Kidney (tissue), 14 donors: Measurements from ENCODE around the gene SLITRK3. TPM values are rescaled to one million over a fixed set of nuclear protein-coding genes. Genes with fewer than 3 reads are reported as not detected.

Experiments
- DNase-seq, 5 donors: peaks; one replicate each; pipeline ENCODE4 v3.0.0-alpha.2; 2013 to 2020
- FAIRE-seq: peaks from 2 replicates; lab custom pipeline; 2012; peaks lifted over from hg19 to GRCh38; lab: Jason Lieb, UNC
- H3K27ac ChIP-seq, 2 donors: one replicate each; pipeline ENCODE4 v1.7.0; 2013; ENCODE audit warnings: low read depth in 2 of 2, low read length in 2 of 2, inconsistent platforms in 1 of 2
- H3K27me3 ChIP-seq: one replicate; pipeline ENCODE4 v1.7.1; 2013; ENCODE audit warnings: low read length, inconsistent platforms; ENCODE audit not compliant: control insufficient read depth, insufficient read depth
- H3K36me3 ChIP-seq, 3 donors: one replicate each; pipeline versions ENCODE4 v1.7.0 to v1.7.1; 2013; ENCODE audit warnings: low read length in 3 of 3, control low read depth in 1 of 3, inconsistent platforms in 1 of 3; ENCODE audit not compliant: insufficient read depth in 3 of 3, control insufficient read depth in 2 of 3
- H3K4me1 ChIP-seq, 3 donors: one replicate each; pipeline versions ENCODE4 v1.7.0 to v1.7.1; 2013; ENCODE audit warnings: low read length in 3 of 3, inconsistent platforms in 1 of 3, low read depth in 1 of 3; ENCODE audit not compliant: control insufficient read depth in 2 of 3, insufficient read depth in 2 of 3
- H3K4me3 ChIP-seq, 3 donors: one replicate each; pipeline versions ENCODE4 v1.7.0 to v1.8.1; 2013; ENCODE audit warnings: low read length in 3 of 3, control low read depth in 1 of 3, inconsistent platforms in 1 of 3
- H3K9ac ChIP-seq, 3 donors: one replicate each; pipeline versions ENCODE4 v1.7.0 to v1.7.1; 2013; ENCODE audit warnings: low read length in 3 of 3, control low read depth in 1 of 3, inconsistent platforms in 1 of 3
- H3K9me3 ChIP-seq, 3 donors: one replicate each; pipeline versions ENCODE4 v1.7.0 to v1.7.1; 2013; ENCODE audit warnings: low read length in 3 of 3, control low read depth in 1 of 3, inconsistent platforms in 1 of 3; ENCODE audit not compliant: control insufficient read depth in 2 of 3, insufficient read depth in 1 of 3
- intact Hi-C: fragments of 100-400 bp; cut with DNase I; formaldehyde crosslinking; loops from one replicate; pipeline ENCODE4 v1.11.1; 2022
- polyA plus RNA-seq: library from polyadenylated mRNA; stranded (reverse); fragments of 350-450 nt; fragmentation: Illumina TruSeq; extraction: RNeasy Lipid Tissue Mini Kit (QIAGEN cat#74804); gene quantifications from one replicate; pipeline ENCODE4 v1.2.3, GENCODE V29; 2014; ENCODE audit warnings: low read depth, low replicate concordance; ENCODE audit not compliant: insufficient read depth
- total RNA-seq: library from RNA; stranded (reverse); fragmentation: NEBNext Ultra II Directional; extraction: Animal tissue kit (Norgen Biotek cat#: 25700); gene quantifications from one replicate; pipeline ENCODE4 v1.2.1, GENCODE V29; 2021
- TF ChIP-seq, protein P1 (sequence below): IDR thresholded peaks from 3 replicates; pipeline ENCODE4 v1.5.1; 2012; ENCODE audit warnings: mild to moderate bottlenecking, moderate library complexity, borderline replicate concordance; ENCODE audit not compliant: insufficient read depth; ENCODE audit errors: extremely low read depth
- donor health status: control.
- donor health status: control.
- donor health status: control.
- donor health status: control.
- donor health status: control.
- donor health status: DM: yes; HTN: yes; CAD: no.
- donor health status: Normal renal cell carcinoma (clear cell type).

The SLITRK3 gene
- total and polyA plus RNA-seq, 2 donors from 2014 or later: 0.30 to 0.44 TPM

DNA sequence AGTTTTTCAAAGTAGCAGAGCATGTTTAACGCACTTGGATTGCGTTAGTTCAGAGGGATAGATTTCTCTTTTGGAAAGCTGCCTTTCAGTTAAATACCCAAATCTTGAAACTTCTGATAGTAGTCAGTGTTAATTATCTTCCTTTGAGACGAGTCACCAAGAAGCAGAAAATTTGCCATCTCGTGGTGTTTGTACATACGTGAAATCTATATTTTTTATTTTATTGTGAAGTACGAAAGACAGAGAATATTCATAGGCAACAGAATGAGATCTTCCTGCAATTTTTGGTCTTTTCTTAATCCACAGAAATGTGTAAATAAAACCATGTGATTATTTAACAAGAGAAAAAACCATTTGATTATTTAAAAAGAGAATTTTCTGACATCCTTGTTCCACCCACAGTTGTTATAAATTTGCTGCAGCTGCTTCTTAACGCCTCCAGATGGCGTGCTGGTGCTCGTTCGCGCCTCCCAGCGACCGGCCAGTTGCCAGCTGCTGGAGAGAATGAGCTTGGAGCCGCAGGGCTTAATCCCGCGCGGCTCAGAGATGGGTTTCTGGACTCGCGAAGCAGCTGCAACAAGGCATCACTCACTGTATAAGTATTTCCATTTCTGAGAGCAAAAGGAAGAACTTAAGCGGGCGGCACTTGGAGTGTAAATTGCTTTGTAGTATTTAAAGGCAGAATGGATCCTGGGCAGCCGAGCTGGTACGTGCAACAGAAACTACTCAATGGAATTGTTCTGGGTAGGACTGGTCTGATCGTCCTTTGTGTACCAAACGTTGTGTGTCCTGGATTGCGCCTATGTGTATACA, 10.5 kb upstream of the SLITRK3 start:
- Histone ChIP-seq H3K4me1 (no peaks in the 10 kb centered on the region), H3K27me3 (peaks cover 2% of the 10 kb centered on the region), H3K36me3 (no peaks in the 10 kb centered on the region), H3K9me3 (no peaks in the 10 kb centered on the region), H3K4me3 (peak overlapping the region; percentile 32 to 61 (median 48)), H3K9ac (no peak overlapping the region), H3K27ac (no peak overlapping the region)
- DNase-seq (peak; percentile 73 to 91 (median 84)), FAIRE-seq (peak; percentile 44)
- TF ChIP-seq, protein P1, sequence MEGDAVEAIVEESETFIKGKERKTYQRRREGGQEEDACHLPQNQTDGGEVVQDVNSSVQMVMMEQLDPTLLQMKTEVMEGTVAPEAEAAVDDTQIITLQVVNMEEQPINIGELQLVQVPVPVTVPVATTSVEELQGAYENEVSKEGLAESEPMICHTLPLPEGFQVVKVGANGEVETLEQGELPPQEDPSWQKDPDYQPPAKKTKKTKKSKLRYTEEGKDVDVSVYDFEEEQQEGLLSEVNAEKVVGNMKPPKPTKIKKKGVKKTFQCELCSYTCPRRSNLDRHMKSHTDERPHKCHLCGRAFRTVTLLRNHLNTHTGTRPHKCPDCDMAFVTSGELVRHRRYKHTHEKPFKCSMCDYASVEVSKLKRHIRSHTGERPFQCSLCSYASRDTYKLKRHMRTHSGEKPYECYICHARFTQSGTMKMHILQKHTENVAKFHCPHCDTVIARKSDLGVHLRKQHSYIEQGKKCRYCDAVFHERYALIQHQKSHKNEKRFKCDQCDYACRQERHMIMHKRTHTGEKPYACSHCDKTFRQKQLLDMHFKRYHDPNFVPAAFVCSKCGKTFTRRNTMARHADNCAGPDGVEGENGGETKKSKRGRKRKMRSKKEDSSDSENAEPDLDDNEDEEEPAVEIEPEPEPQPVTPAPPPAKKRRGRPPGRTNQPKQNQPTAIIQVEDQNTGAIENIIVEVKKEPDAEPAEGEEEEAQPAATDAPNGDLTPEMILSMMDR: peak; percentile 75
- intact Hi-C loops: no loop called here

DNA sequence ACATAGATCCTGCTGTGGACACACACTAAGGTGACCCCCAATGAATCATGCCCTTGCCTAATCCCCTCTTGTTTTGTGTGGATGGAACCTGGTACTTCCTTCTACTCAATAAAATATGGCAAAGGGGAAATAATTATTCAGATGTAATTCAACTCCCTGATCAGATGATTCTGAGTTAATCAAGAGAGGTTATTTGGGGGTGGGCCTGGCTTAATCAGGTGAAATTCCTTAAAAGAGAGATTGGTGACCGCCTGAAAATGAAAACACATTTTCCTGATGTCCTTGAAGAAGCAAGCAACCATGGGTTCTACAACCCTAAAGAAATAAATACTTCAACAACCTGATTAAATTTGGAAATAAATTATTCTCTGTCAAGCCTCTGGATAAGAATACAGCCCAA, 8.3 kb upstream of the SLITRK3 start:
- DNase-seq (no peak), FAIRE-seq (no peak)
- Histone ChIP-seq H3K36me3 (no peaks in the 10 kb centered on the region), H3K4me1 (no peaks in the 10 kb centered on the region), H3K9ac (no peak overlapping the region), H3K27ac (no peak overlapping the region), H3K4me3 (no peak overlapping the region), H3K27me3 (peaks cover 9% of the 10 kb centered on the region), H3K9me3 (no peaks in the 10 kb centered on the region)
- TF ChIP-seq, protein P1: no peak
- intact Hi-C loops: no loop called here

DNA sequence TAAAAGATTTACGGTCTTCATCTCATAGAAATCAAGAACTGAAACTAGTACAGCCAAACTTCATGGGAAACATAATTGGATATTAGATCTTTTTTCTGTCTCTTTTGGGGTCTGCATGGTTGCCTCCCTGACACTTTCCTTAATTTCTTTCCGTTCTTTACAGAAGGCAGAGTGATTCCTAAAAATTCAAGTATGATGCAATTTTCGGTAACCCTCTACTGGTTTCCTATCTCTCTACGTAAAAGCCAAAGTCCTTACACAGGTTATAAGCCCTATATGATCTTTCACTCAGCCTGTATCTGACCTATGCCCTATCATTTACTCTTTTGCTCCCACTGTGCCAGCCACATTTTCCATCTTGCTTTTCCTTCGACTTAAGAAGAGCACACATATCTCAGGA, 6.8 kb upstream of the SLITRK3 start:
- H3K4me1 ChIP-seq: no peaks in the 10 kb centered on the region
- DNase-seq (no peak), FAIRE-seq (no peak)
- H3K9ac ChIP-seq: no peak overlapping the region
- no peaks in the 10 kb centered on the region for H3K9me3 ChIP-seq
- peaks cover 19% of the 10 kb centered on the region for H3K27me3 ChIP-seq
- H3K36me3 ChIP-seq: no peaks in the 10 kb centered on the region
- TF ChIP-seq, protein P1: no peak
- H3K4me3 ChIP-seq: no peak overlapping the region
- no peak overlapping the region for H3K27ac ChIP-seq
- intact Hi-C loops: no loop called here
